HG02938 (cell line): ENCODE results near the gene RIBC2.

Experiments
- ATAC-seq: cut with Tn5 transposase; IDR thresholded peaks from one replicate; pipeline ENCODE4 v1.9.1; 2021; ENCODE audit warnings: mild to moderate bottlenecking, moderate library complexity; ENCODE audit not compliant: unreplicated experiment

Gene RIBC2

GRCh38 chr22:45470871-45471270, 57.4 kb downstream of the RIBC2 start:
- ATAC-seq, result no peak

DNA sequence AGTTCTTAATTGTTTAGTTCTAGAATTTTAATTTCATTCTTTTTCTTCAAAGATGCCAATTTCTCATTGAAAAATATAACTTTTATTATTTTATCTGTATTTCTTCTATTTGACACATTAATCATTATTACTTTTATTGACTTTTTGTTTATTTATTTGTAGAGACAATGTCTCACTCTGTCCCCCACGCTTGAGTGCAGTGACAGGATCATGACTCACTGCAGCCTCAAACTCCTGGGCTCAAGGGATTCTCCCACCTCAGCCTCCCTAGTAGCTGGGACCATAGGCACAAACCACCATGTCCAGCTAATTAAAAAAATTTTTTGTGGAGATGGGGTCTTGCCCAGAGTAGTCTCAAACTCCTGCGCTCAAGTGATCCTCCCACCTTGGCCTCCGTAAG, 58.9 kb downstream of the RIBC2 start:
- ATAC-seq, result no peak

DNA sequence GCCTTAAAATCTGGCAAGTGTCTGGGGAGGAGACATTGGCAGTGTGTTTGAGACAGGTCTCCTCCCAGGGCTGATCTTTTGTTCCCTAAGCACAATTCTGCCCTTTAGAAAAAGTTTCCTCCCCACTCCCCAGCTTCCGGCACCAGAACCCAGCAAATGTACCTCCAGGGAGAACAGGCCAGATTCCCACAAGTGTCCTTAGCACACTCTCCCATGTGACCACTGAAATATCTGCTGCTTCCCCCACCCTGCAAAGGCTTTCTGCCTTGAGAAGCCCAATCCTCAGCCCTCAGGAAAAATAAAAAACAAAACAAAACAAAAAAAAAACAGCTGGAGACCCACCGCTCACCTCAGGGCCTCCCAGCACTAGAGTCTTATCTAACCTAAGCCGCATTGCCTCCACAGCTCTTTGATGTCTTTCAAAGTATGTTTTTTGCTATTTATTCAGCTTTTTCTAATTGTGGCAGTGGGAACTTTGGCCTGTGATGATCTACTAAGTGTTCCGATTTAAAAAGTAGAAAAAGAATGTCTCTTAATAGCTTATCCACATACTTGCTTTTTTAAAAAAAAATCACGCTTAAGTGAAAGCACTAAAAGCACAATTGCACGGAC, 60.2 kb downstream of the RIBC2 start:
- ATAC-seq, result no peak

GRCh38 chr22:45475063-45475747, 61.7 kb downstream of the RIBC2 start:
- ATAC-seq, result no peak

DNA sequence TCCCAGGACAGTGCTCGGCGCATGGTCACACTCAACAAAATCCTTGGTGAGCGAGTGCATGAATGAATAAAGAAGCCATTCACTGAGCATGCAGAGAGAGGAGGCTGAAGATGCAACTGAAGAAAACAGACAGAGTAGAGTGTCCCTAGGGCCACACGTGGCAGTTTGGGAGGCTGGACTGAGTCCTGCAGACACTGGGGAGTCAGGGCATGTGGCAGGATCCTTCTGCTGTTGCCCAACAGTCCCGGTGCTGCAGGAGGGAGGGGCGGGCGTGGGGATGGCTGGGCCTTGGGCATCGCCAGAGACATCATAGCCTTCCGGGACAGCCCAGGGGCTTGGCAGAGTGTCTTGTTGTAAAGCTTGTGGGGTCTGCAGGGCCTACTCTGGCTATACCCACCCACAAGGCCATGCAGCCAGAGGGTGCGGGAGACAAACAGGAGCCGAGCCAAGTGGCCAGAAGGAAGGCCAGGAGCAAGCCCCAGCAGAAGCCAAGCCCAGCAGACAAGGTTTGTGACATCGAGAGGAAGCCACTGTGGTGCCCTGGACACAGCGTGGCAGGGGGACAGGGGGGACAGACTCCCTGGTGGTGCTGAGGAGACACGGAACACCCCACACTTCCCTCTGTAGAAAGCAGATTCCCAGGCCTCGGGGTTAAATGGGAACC, 62.5 kb downstream of the RIBC2 start:
- ATAC-seq, result no peak

- ATAC-seq, result no peak
Observed at GRCh38 chr22:45476814-45477213, 63.3 kb downstream of the RIBC2 start.

DNA sequence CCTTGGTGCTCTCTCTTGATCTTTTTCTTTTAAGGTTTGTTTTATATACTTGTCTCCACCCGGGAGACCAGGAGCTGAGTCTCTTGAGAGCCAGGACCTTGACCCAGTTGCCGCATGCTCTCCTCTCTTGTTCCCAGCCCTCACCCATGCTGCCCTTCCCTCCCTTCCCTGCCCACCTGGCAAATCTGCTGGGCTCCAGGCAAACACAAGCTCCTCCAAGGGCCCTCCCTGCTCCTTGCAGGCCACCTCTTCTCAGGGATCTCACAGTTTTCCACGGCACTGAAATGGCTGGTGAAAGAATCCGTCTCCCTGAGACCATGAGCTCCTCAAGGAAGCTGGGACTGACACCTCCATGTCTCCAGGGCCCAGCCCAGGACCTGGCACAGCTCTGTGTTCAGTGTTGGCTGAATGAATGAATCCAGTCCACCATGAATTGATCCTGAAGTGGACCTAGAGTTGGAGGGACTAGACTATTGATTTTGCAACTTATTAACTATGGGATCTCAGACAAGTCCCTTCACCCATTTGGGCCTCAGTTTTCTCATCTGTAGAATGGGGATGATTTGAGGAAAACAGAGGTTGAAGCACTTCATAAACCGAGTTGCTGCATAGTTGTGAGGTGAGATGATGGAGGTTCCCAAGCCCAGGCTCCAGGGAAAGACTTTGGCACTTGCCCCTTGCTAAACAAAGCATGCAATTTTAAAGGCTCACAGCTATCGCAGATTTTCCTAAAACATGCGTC, 64.0 kb downstream of the RIBC2 start:
- ATAC-seq, result no peak

- ATAC-seq, result no peak
Observed at GRCh38 chr22:45478108-45478771, 64.7 kb downstream of the RIBC2 start.

- ATAC-seq, result no peak
Observed at GRCh38 chr22:45480717-45481116, 67.2 kb downstream of the RIBC2 start.

GRCh38 chr22:45481661-45482060, 68.2 kb downstream of the RIBC2 start:
- no peak for ATAC-seq
